Measurements from ENCODE around the gene HIGD1A.
"Not testable (repeated sequence)": the region's sequence is repeated elsewhere in the genome, so short reads cannot be mapped to it uniquely, and the experiment has no call there.

HIGD1A gene

DNA sequence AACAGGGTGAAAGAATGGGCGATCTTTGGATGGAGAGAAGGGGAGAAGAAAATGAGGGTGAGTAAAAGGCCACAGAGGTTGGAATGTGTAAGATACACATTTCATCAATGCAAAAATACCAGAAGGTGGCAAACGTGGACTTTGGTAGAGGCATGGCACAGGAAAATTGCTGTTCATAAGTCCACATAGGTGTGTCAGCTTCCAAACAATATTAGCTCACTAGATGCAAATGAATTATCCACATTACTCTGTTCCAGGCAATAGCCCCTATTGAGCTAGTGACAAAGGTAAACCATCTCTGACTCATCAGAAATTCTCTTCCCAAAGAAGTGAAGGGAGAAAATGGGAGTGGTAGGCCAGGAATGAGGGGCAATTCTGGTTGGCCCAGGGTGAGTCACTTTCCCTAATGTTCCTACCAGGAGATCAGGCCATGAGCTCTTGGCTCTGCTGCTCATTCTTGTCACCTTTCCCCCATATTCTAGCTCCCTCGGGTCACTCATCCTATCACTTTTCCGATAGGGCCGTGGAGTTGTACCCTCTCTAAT lies 24.9 kb upstream of the HIGD1A start:
- DNase-seq (ENCODE audit: low read depth in 2 of 2): no peak

- no peak for DNase-seq (ENCODE audit: low read depth in 2 of 2)
These were observed 23.4 kb upstream of the HIGD1A start for GRCh38 chr3:42827654-42828053.

DNA sequence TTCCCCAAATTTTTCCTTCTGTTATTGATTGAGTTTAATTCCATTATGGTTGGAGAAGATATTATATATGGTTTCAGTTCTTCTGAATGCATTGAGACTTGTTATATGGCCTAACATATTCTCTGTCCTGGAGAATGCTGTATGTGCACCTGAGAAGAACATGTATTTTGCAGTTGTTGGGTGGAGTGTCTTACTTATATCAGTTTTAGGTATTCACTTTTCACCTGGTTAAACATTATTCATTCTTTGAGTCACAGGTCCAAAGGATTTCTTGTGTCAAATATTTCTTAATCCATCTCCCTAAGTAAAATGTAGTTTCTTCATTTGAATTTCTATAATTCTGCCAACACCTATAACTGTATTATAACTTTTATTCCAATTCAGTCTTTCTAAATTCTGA lies 22.7 kb upstream of the HIGD1A start:
- no peak for DNase-seq (ENCODE audit: low read depth in 2 of 2)

GRCh38 chr3:42826141-42826540 lies 21.9 kb upstream of the HIGD1A start:
- DNase-seq (ENCODE audit: low read depth in 2 of 2): no peak

DNA sequence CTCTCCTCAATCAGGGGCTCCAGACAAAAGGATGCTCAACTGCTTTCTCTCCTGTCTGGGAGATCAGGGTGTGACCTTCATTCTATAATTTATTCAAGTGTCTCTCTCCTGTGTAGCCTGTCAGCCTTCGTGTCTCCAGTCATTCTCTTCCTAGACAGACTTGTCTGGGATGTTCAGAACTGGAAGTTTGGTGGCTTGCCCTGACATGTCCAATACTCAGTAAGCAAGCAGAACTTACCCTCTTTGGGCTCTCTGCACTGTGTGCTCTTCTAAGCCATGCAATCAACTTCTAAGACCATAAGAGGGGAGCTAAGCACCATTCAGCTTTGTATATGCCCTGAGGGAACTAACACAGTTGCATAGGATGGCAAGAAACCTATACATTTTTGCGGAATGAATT lies 19.1 kb upstream of the HIGD1A start:
- no peak for DNase-seq (ENCODE audit: low read depth in 2 of 2)

- DNase-seq (ENCODE audit: low read depth in 2 of 2): no peak
These were observed 18.5 kb upstream of the HIGD1A start for GRCh38 chr3:42822828-42823227.

DNA sequence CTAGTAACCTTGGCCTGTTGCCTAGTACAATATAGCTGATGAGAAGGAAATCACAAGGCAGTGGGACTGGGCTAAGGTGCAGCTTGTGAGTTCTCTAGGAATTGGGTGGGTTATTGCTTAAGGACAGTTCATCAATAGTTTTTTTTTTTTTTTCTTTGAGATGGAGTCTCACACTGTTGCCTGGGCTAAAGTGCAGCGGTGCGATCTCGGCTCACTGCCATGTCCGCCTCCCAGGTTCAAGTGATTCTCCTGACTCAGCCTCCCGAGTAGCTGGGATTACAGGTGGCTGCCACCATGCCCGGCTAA lies 16.4 kb upstream of the HIGD1A start:
- no peak for DNase-seq (ENCODE audit: low read depth in 2 of 2)

DNA sequence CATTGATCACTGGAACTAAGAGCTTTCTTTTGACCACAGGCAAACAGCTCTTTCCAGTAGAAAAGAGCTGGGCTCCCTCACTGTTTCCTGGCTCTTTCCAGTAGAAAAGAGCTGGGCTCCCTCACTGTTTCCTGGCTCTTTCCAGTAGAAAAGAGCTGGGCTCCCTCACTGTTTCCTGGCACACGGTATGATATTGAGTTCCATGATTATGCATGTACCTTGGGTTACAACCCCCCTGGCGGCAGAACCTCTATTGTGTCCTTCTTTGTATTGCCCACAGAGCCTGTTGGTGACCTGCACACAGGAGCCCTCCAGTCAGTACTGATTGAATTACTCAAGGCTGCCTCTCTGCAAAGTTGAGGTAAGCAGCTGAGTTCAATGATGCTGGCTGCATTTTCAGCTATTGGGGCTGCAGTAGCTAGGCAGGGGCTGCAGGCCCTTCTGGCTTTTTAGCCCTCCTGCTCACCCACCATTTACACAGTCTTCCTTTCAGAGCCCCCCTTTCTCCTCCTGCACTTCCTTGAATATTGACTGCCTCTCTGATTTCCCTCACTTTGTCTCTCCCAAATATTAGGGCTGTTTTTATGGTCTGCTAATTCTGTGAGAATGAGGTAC lies 15.2 kb upstream of the HIGD1A start:
- DNase-seq (ENCODE audit: low read depth in 2 of 2): no peak

DNA sequence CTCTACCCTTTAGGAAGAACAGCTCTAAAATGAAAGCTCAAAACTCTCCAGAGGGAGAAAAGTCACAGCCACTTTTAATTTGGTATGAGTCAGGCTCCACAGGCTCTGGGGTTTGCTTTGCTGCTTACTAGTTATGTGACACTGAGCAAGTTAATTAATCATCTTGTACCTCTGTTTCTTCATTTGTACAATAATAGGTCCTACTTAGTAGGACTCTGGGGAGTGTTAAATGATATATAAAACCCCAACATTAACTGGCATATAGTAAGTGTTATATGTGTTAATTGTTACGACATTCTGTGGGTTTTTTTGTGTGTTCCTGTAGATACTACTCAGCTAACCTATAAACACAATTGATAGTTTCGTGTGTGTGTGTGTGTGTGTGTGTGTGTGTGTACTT lies 11.5 kb upstream of the HIGD1A start:
- DNase-seq (ENCODE audit: low read depth in 2 of 2): no peak

DNA sequence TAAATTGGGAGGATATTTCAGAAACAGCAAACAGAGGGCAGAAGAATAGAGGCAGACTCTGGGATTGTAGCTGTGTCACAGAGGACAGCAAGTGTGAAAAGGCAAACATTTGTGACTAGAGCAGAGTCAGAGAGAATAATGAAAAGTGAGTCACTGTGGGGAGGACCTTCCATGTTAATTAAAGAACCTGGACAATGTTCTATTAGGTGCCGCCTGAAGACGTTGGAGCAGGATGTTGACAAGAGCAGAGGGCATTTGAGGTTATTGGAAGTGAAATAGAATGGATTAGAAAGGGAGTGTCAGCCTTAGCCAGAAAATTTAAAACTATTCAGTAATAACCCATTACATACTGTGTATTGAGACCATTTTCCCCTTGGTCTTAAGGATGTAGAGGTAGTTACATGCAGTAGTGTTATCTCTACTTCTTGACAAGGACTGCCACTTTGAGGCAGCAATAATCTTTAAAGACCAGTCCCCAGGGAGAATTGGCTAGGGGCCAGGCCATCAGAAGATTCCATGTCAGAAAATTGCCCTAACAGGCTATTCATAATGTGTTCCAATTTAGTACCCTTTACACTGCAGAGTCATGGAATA lies 10.7 kb upstream of the HIGD1A start:
- no peak for DNase-seq (ENCODE audit: low read depth in 2 of 2)

GRCh38 chr3:42814246-42814645 lies 10.0 kb upstream of the HIGD1A start:
- no peak for DNase-seq (ENCODE audit: low read depth in 2 of 2)

- DNase-seq (ENCODE audit: low read depth in 2 of 2): not testable (repeated sequence)
These were observed 7.0 kb upstream of the HIGD1A start for GRCh38 chr3:42811118-42811883.

- not testable (repeated sequence) for DNase-seq (ENCODE audit: low read depth in 2 of 2)
These were observed 6.4 kb upstream of the HIGD1A start for GRCh38 chr3:42810706-42811105.

GRCh38 chr3:42809202-42809601 lies 4.9 kb upstream of the HIGD1A start, which contains the start of gene ACKR2:
Gene ACKR2, plus strand, starts transcription at chr3:42809445. Its CDS starts 55,058 bp downstream, at chr3:42864503.
- no peak for DNase-seq (ENCODE audit: low read depth in 2 of 2)

- no peak for DNase-seq (ENCODE audit: low read depth in 2 of 2)
These were observed 3.6 kb upstream of the HIGD1A start for GRCh38 chr3:42807929-42808328.

GRCh38 chr3:42805141-42805821 lies 991 bp upstream of the HIGD1A start:
- no peak for DNase-seq (ENCODE audit: low read depth in 2 of 2)

GRCh38 chr3:42804831-42805132 lies 492 bp upstream of the HIGD1A start:
- no peak for DNase-seq (ENCODE audit: low read depth in 2 of 2)

DNA sequence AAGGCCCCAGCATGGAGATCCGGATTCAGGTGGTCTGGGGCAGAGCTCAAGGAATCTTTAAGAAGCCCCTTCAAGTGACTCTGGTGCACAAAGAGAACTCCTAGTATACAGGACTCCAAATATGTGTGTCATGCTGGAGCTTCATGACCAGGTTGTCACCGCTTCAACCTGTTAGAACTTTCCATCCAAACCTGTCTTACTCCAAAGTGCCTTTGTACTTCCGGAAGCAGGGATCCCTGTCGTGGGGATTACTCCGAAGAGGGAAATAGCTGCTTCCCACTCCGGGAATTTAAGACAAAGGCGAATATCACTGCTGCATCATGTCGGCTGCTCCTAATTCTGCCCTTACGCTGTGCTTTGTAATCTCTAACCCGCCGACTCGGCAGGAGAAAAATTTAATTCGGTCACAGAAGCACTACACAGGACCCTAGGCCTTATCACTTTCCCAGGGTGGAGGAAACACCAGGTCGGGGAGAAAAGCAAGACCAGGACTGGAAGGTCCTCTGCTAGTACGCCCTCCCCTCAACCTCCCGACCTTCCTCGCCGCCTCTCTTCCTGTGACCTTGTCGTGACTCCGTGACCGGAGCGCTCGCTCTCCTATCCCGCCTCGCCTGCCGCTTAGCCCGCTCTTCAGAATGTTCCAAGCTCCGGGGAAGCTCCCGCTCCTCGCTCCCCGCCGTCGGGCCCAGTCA lies 730 bp downstream of the HIGD1A start:
- DNase-seq (ENCODE audit: low read depth in 2 of 2): no peak

- no peak for DNase-seq (ENCODE audit: low read depth in 2 of 2)
These were observed 1.3 kb downstream of the HIGD1A start for GRCh38 chr3:42802876-42803413.

- no peak for DNase-seq (ENCODE audit: low read depth in 2 of 2)
These were observed 2.5 kb downstream of the HIGD1A start for GRCh38 chr3:42801784-42802183.

GRCh38 chr3:42801048-42801620 lies 3.2 kb downstream of the HIGD1A start:
- no peak for DNase-seq (ENCODE audit: low read depth in 2 of 2)
